ENCODE data around the gene FAM237B.
"Not testable (repeated sequence)": the region's sequence is repeated elsewhere in the genome, so short reads cannot be mapped to it uniquely, and the experiment has no call there.

GRCh38 chr7:90350032-90350431, 28.9 kb upstream of the FAM237B start:
- not testable (repeated sequence) for TF ChIP-seq CTCF, POLR2A (IDR thresholded peaks at IDR 0.05)
